K562 (cell line): ENCODE data around the gene NTM. TPM values are rescaled to one million over a fixed set of nuclear protein-coding genes. Genes with fewer than 3 reads are reported as not detected.

Experiments
- ATAC-seq: fragments of 200-7000 bp; cut with Tn5 transposase; 3 replicates; pipeline ENCODE4 v1.9.1; 2020; ENCODE audit warnings: moderate library complexity
- BruUV-seq: library from RNA; stranded (reverse); fragments of 400-500 nt; replicated peaks from 2 replicates; lab custom pipeline; 2021; lab: Mats Ljungman, UMichigan
- CTCF ChIA-PET: fragments of 300-600 bp; formaldehyde crosslinking; extraction: SDS; loops from one replicate; lab custom pipeline; 2021; ENCODE audit warnings: low intra/inter-chr PET ratio; lab: Yijun Ruan, JAX
- POLR2A ChIA-PET: fragments of 300-600, 350-650 bp; sonication (Branson Sonifier 250); formaldehyde crosslinking; extraction: SDS; loops from one replicate; lab custom pipeline; 2021; ENCODE audit warnings: antibody characterized with exemption, inconsistent platforms; lab: Yijun Ruan, JAX
- DNase-seq, 4 experiments: peaks; one replicate each; pipeline versions ENCODE4 v3.0.0 to v3.0.0-alpha.2; 2011 to 2018; ENCODE audit warnings: low spot score in 3 of 4, mixed read lengths in 3 of 4; ENCODE audit errors: extremely low read depth in 1 of 4
- FAIRE-seq: peaks from 2 replicates; lab custom pipeline; 2011; peaks lifted over from hg19 to GRCh38; lab: Jason Lieb, UNC
- H2AFZ ChIP-seq: 2 replicates; pipeline ENCODE4 v1.6.0; 2011; ENCODE audit warnings: low read depth, low read length, control low read depth, inconsistent platforms
- H3K27ac ChIP-seq: fragments of 200-600 bp; 3 replicates; pipeline ENCODE4 v1.8.0; 2011; ENCODE audit warnings: low read depth, mild to moderate bottlenecking, control low read depth, inconsistent platforms, low read length, moderate library complexity, mixed read lengths; ENCODE audit errors: extremely low read depth
- H3K27me3 ChIP-seq, 2 experiments: fragments of 300-600 bp in 1 of 2; 2 replicates in 1 of 2; 3 replicates in 1 of 2; pipeline versions ENCODE4 v1.6.0 to v1.8.0; 2011; ENCODE audit warnings: inconsistent platforms in 2 of 2, low read length in 2 of 2, mild to moderate bottlenecking in 1 of 2, mixed read lengths in 1 of 2, moderate library complexity in 1 of 2; ENCODE audit not compliant: control insufficient read depth in 2 of 2, insufficient read depth in 2 of 2
- H3K36me3 ChIP-seq: fragments of 300-600 bp; 3 replicates; pipeline ENCODE4 v1.8.0; 2011; ENCODE audit warnings: mild to moderate bottlenecking, low read length, inconsistent platforms; ENCODE audit not compliant: control insufficient read depth, insufficient read depth
- H3K4me1 ChIP-seq, 2 experiments: fragments of 200-600 bp in 1 of 2; replicated peaks in 1 of 2; 2 replicates in 1 of 2; 3 replicates in 1 of 2; pipeline versions ENCODE4 v1.5.1 to v1.8.0; 2011; ENCODE audit warnings: inconsistent platforms in 2 of 2, low read length in 2 of 2, mild to moderate bottlenecking in 1 of 2, mixed read lengths in 1 of 2, moderate library complexity in 1 of 2; ENCODE audit not compliant: control insufficient read depth in 2 of 2, insufficient read depth in 2 of 2
- H3K4me2 ChIP-seq: 2 replicates; pipeline ENCODE4 v1.6.1; 2011; ENCODE audit warnings: low read length, control low read depth, inconsistent platforms, mixed read lengths; ENCODE audit not compliant: insufficient read depth
- H3K4me3 ChIP-seq: fragments of 200-600 bp; sonication (generic), shearing (Covaris generic); 2 replicates; pipeline ENCODE4 v1.5.1; 2016; ENCODE audit warnings: control low read depth, inconsistent platforms
- H3K79me2 ChIP-seq: fragments of 200-600 bp; 3 replicates; pipeline ENCODE4 v1.8.0; 2011; ENCODE audit warnings: low read length, inconsistent platforms; ENCODE audit not compliant: control insufficient read depth, insufficient read depth
- H3K9ac ChIP-seq, 2 experiments: 2 replicates each; pipeline versions ENCODE4 v1.6.0 to v1.6.1; 2011; ENCODE audit warnings: low read depth in 2 of 2, low read length in 2 of 2, control low read depth in 1 of 2, inconsistent platforms in 1 of 2, mild to moderate bottlenecking in 1 of 2, mixed read lengths in 1 of 2; ENCODE audit not compliant: insufficient read depth in 1 of 2
- H3K9me1 ChIP-seq: one replicate; pipeline ENCODE4 v1.6.0; 2011; ENCODE audit warnings: inconsistent platforms, mild to moderate bottlenecking, low read length, moderate library complexity; ENCODE audit not compliant: control insufficient read depth, insufficient read depth
- H3K9me3 ChIP-seq: replicated peaks from 2 replicates; pipeline ENCODE4 v1.5.1; 2011; ENCODE audit warnings: low read depth, low read length, inconsistent platforms; ENCODE audit not compliant: control insufficient read depth, insufficient read depth
- H4K20me1 ChIP-seq: replicated peaks from 2 replicates; pipeline ENCODE4 v1.6.1; 2011; ENCODE audit warnings: low read length, inconsistent platforms, mixed read lengths; ENCODE audit not compliant: control insufficient read depth, insufficient read depth
- CHCHD3 ChIP-seq: fragments of 250-450 bp; sonication (Bioruptor Pico); IDR thresholded peaks from 2 replicates; pipeline ENCODE4 v2.1.2; 2022; ENCODE audit warnings: mild to moderate bottlenecking
- ELF1 ChIP-seq: fragments of 200-800 bp; sonication (Bioruptor generic); IDR thresholded peaks from 2 replicates; pipeline ENCODE4 v1.6.1; 2016; ENCODE audit warnings: missing genetic modification characterization, missing compliant biosample characterization
- KAT2B ChIP-seq: IDR thresholded peaks from one replicate; pipeline ENCODE4 v1.6.1; 2012; ENCODE audit warnings: low read depth, mild to moderate bottlenecking, control low read depth, inconsistent platforms, low read length, moderate library complexity
- KAT7 ChIP-seq: sonication (generic); formaldehyde crosslinking; IDR thresholded peaks from 2 replicates; pipeline ENCODE4 v1.8.0; 2022; ENCODE audit warnings: missing genetic modification reagents, mild to moderate bottlenecking, borderline replicate concordance
- SMAD1 ChIP-seq: fragments of 150-350 bp; IDR thresholded peaks from 2 replicates; pipeline ENCODE4 v1.6.1; 2014; ENCODE audit warnings: low read length, low read depth; ENCODE audit not compliant: partially characterized antibody
- ZC3H11A ChIP-seq: IDR thresholded peaks from 2 replicates; pipeline ENCODE4 v1.6.1; 2012; ENCODE audit warnings: low read depth, low read length, improper control_type of control experiment
- ZNF197 ChIP-seq: fragments of 200-800 bp; sonication (Bioruptor generic); IDR thresholded peaks from 2 replicates; pipeline ENCODE4 v1.6.1; 2016; ENCODE audit warnings: low read depth, missing genetic modification characterization, missing compliant biosample characterization
- ZNF263 ChIP-seq: sonication (generic); formaldehyde crosslinking; IDR thresholded peaks from 2 replicates; pipeline ENCODE4 v1.8.0; 2022; ENCODE audit warnings: mild to moderate bottlenecking, missing genetic modification reagents, borderline replicate concordance
- ZNF282 ChIP-seq: sonication (generic); formaldehyde crosslinking; IDR thresholded peaks from 2 replicates; pipeline ENCODE4 v1.8.1; 2023; ENCODE audit warnings: missing genetic modification reagents
- ZNF583 ChIP-seq: fragments of 250-450 bp; sonication (Bioruptor Pico); IDR thresholded peaks from 2 replicates; pipeline ENCODE4 v1.4.0; 2020
- WGBS: fragments of 100-300 bp; shearing (Covaris generic); methylation state at CpG from one replicate; pipeline ENCODE4 v1.1.6; 2016; ENCODE audit warnings: low coverage, mixed read lengths; ENCODE audit not compliant: insufficient coverage; ENCODE audit errors: missing lambda C conversion rate; 5-methylcytosine and 5-hydroxymethylcytosine counted together
- in situ Hi-C: fragments of 300-500 bp; cut with MboI; formaldehyde crosslinking; loops from 4 replicates; pipeline ENCODE4 v1.15.0; 2018; ENCODE audit warnings: inconsistent platforms, mixed read lengths
- intact Hi-C: fragments of 100-400 bp; cut with micrococcal nuclease; formaldehyde crosslinking; loops from 2 replicates; pipeline ENCODE4 v1.14.2; 2022
- polyA plus RNA-seq, 8 experiments: library from polyadenylated mRNA; depleted of rRNA in 4 of 8; stranded (reverse) in 5 of 8; unstranded in 3 of 8; fragments of >200 nt; fragmentation: Nextera tagmentation in 2 of 8; fragmentation: Illumina TruSeq in 1 of 8; extraction: Ambion mirVana in 2 of 8; extraction: Trizol in 1 of 8; gene quantifications; 2 replicates each; pipeline versions ENCODE4 v1.2.1 to v1.2.3, GENCODE V29; 2011 to 2014; ENCODE audit warnings: inconsistent platforms in 1 of 8, missing spikeins in 1 of 8
- total RNA-seq, 7 experiments: library from RNA; depleted of rRNA in 6 of 7; stranded (reverse); fragments of >200 nt in 6 of 7; fragmentation: Illumina TruSeq in 2 of 7; extraction: Trizol in 2 of 7; gene quantifications; 2 replicates each; pipeline versions ENCODE4 v1.2.1 to v1.2.3, GENCODE V29; 2011 to 2021; ENCODE audit warnings: low replicate concordance in 1 of 7
- TF ChIP-seq, protein P1 (sequence below): fragments of 450-650 bp; IDR thresholded peaks from 2 replicates; pipeline ENCODE4 v1.7.1; 2018; ENCODE audit warnings: mild to moderate bottlenecking, low read depth; ENCODE audit not compliant: partially characterized antibody
- TF ChIP-seq, protein P2 (sequence below): IDR thresholded peaks from 3 replicates; pipeline ENCODE4 v1.6.1; 2011; ENCODE audit warnings: borderline replicate concordance, mild to moderate bottlenecking; ENCODE audit not compliant: insufficient read length, insufficient read depth
- TF ChIP-seq, protein P3 (sequence below): fragments of 450-650 bp; IDR thresholded peaks from 2 replicates; pipeline ENCODE4 v1.6.1; 2016; ENCODE audit warnings: antibody characterized with exemption
- TF ChIP-seq, protein P4 (sequence below): sonication (generic); formaldehyde crosslinking; IDR thresholded peaks from 2 replicates; pipeline ENCODE4 v1.8.1; 2023; ENCODE audit warnings: mild to moderate bottlenecking, missing genetic modification reagents

The NTM gene
- total and polyA plus RNA-seq, 9 of the 15 experiments (the other 6 are each of a cell fraction or from before 2014, with no cell fraction given): not detected

DNA sequence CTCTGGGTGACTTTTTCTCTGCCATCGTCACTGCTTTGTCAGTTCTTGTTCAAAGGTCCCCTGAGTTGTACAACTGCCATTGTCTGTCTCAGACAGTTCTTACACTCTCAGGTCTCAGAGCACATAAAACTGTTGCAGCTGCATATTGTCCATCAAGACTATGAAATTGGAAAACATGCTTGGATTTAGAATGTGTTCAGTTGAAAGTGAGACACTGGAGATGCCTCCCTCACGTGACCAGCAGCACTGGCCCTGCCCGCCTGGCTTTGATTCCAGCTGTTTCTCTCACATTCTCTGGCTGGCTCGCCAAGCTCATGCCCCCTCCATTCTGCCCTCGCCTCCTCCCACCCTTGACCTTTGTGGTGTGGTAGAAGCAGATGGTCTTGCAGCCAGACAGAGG is 244.2 kb downstream of the NTM start (continued):
- TF ChIP-seq KAT2B (no peak), KAT7 (CRISPR knock-in tag) (no peak)
- TF ChIP-seq, protein P1, sequence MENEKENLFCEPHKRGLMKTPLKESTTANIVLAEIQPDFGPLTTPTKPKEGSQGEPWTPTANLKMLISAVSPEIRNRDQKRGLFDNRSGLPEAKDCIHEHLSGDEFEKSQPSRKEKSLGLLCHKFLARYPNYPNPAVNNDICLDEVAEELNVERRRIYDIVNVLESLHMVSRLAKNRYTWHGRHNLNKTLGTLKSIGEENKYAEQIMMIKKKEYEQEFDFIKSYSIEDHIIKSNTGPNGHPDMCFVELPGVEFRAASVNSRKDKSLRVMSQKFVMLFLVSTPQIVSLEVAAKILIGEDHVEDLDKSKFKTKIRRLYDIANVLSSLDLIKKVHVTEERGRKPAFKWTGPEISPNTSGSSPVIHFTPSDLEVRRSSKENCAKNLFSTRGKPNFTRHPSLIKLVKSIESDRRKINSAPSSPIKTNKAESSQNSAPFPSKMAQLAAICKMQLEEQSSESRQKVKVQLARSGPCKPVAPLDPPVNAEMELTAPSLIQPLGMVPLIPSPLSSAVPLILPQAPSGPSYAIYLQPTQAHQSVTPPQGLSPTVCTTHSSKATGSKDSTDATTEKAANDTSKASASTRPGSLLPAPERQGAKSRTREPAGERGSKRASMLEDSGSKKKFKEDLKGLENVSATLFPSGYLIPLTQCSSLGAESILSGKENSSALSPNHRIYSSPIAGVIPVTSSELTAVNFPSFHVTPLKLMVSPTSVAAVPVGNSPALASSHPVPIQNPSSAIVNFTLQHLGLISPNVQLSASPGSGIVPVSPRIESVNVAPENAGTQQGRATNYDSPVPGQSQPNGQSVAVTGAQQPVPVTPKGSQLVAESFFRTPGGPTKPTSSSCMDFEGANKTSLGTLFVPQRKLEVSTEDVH: no peak
- TF ChIP-seq, all 486 proteins: peak for 0

DNA sequence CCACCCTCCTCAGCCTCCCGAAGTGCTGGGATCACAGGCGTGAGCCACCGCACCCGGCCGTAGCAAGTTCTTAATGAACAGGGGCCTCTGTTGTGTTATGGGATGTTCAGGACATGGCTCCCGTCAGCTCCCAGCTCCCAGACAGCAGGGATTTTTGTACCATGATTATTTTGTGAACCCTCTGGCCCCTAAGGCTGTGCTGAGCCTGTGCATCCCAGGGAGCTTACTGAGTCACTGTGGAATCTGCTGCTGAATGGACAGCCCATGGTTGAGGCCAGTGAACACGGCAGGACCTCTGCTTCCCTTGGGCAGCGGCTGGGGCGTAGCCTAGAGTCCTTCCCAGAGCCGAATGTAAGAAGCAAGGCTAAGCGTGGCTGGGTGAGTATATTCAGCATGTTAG is 245.2 kb downstream of the NTM start:
- H4K20me1 ChIP-seq: no peaks in the 10 kb centered on the region
- in situ Hi-C loops (no loop called here), intact Hi-C loops (no loop called here)
- peaks cover 3 to 15% of the 10 kb centered on the region in 2 experiments; a peak in 3 of 5 replicates for H3K27me3 ChIP-seq
- ATAC-seq (no peak), FAIRE-seq (no peak), DNase-seq (no peak)
- H3K9ac ChIP-seq: no peak overlapping the region
- no peak overlapping the region for H2AFZ ChIP-seq
- H3K27ac ChIP-seq: no peak overlapping the region
- no TSS peak for BruUV-seq
- 2% methylated on average over 11 of the region's 11 CpGs for WGBS
- TF ChIP-seq, protein P2, sequence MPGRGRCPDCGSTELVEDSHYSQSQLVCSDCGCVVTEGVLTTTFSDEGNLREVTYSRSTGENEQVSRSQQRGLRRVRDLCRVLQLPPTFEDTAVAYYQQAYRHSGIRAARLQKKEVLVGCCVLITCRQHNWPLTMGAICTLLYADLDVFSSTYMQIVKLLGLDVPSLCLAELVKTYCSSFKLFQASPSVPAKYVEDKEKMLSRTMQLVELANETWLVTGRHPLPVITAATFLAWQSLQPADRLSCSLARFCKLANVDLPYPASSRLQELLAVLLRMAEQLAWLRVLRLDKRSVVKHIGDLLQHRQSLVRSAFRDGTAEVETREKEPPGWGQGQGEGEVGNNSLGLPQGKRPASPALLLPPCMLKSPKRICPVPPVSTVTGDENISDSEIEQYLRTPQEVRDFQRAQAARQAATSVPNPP: no peak
- TF ChIP-seq, protein P3, sequence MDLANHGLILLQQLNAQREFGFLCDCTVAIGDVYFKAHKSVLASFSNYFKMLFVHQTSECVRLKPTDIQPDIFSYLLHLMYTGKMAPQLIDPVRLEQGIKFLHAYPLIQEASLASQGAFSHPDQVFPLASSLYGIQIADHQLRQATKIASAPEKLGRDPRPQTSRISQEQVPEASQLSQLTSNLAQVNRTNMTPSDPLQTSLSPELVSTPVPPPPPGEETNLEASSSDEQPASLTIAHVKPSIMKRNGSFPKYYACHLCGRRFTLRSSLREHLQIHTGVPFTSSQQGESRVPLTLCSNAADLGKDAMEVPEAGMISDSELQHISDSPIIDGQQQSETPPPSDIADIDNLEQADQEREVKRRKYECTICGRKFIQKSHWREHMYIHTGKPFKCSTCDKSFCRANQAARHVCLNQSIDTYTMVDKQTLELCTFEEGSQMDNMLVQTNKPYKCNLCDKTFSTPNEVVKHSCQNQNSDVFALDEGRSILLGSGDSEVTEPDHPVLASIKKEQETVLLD: no peak
- no peak for TF ChIP-seq ZC3H11A
- TF ChIP-seq, protein P4, sequence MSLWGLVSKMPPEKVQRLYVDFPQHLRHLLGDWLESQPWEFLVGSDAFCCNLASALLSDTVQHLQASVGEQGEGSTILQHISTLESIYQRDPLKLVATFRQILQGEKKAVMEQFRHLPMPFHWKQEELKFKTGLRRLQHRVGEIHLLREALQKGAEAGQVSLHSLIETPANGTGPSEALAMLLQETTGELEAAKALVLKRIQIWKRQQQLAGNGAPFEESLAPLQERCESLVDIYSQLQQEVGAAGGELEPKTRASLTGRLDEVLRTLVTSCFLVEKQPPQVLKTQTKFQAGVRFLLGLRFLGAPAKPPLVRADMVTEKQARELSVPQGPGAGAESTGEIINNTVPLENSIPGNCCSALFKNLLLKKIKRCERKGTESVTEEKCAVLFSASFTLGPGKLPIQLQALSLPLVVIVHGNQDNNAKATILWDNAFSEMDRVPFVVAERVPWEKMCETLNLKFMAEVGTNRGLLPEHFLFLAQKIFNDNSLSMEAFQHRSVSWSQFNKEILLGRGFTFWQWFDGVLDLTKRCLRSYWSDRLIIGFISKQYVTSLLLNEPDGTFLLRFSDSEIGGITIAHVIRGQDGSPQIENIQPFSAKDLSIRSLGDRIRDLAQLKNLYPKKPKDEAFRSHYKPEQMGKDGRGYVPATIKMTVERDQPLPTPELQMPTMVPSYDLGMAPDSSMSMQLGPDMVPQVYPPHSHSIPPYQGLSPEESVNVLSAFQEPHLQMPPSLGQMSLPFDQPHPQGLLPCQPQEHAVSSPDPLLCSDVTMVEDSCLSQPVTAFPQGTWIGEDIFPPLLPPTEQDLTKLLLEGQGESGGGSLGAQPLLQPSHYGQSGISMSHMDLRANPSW: no peak
- TF ChIP-seq SMAD1: no peak
- no peak for TF ChIP-seq KAT7 (CRISPR knock-in tag)
- no peak for TF ChIP-seq ZNF197 (CRISPR knock-in tag)
- no peak for TF ChIP-seq ZNF282 (CRISPR knock-in tag)
- TF ChIP-seq CHCHD3 (CRISPR knock-in tag): no peak
- no peak for TF ChIP-seq ZNF263 (CRISPR knock-in tag)
- TF ChIP-seq ZNF583 (CRISPR knock-in tag): no peak
- TF ChIP-seq ELF1 (tag): no peak
- H3K36me3 ChIP-seq: no peaks in the 10 kb centered on the region
- H3K79me2 ChIP-seq: no peaks in the 10 kb centered on the region
- no peaks in the 10 kb centered on the region for H3K4me1 ChIP-seq
- no peak overlapping the region for H3K4me2 ChIP-seq
- CTCF ChIA-PET: no interaction called here
- no peaks in the 10 kb centered on the region for H3K9me1 ChIP-seq
- POLR2A ChIA-PET: no interaction called here
- H3K9me3 ChIP-seq: no peaks in the 10 kb centered on the region
- no peak overlapping the region for H3K4me3 ChIP-seq
